ENCODE results near the gene NUDT19. TPM values are rescaled to one million over a fixed set of nuclear protein-coding genes. Genes with fewer than 3 reads are reported as not detected.

The NUDT19 gene
- polyA plus RNA-seq, 3 donors: 3.8 to 5.6 (median 4.6) TPM

DNA sequence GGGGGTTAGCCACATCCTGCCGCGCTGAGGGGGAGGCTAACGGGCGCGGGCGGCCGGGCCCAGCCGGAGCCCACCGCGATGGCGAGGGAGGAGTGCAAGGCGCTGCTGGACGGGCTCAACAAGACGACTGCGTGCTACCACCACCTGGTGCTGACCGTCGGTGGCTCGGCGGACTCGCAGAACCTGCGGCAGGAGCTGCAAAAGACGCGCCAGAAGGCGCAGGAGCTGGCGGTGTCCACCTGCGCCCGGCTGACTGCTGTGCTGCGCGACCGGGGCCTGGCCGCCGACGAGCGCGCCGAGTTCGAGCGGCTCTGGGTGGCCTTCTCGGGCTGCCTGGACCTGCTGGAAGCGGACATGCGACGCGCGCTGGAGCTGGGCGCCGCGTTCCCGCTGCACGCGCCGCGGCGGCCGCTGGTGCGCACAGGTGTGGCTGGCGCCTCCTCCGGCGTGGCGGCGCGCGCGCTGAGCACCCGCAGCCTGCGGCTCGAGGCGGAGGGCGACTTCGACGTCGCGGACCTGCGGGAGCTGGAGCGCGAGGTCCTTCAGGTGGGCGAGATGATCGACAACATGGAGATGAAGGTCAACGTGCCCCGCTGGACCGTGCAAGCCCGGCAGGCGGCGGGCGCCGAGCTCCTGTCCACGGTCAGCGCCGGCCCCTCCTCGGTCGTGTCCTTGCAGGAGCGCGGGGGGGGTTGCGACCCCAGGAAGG, 15.3 kb upstream of the NUDT19 start:
- 5% methylated on average over 93 of the region's 93 CpGs for WGBS (ENCODE audit: insufficient coverage)
- H3K4me3 Mint-ChIP-seq: peak overlapping the region; percentile 79 to 86
- peak overlapping the region; percentile 94 for H3K4me2 ChIP-seq (replicated peaks; ENCODE audit: extremely low read depth, low read length, poor library complexity, severe bottlenecking)
- H3K9me3 Mint-ChIP-seq: peaks cover 0 to 9% (median 0%) of the 10 kb centered on the region in 7 donors
- no peak overlapping the region for H3K27ac Mint-ChIP-seq
- H3K27me3 Mint-ChIP-seq (ENCODE audit: low read depth in 3 of 3): peaks cover 33 to 45% (median 37%) of the 10 kb centered on the region in 3 donors
- H3K4me1 Mint-ChIP-seq: peaks cover 42% of the 10 kb centered on the region
- peaks cover 37 to 52% of the 10 kb centered on the region in 2 donors for H3K4me1 ChIP-seq (ENCODE audit: control insufficient read depth in 1 of 2, insufficient read depth in 2 of 2, low read length in 2 of 2)
- TF ChIP-seq CTCF (IDR thresholded peaks at IDR 0.05): no peak
- peak overlapping the region; percentile 43 to 95 (median 87) for H3K4me3 ChIP-seq (replicated peaks in 1 of 3; ENCODE audit: low read depth in 2 of 3, low read length in 3 of 3)
- H3K79me2 ChIP-seq (ENCODE audit: insufficient read depth, low read length): peaks cover 35% of the 10 kb centered on the region
- no peaks in the 10 kb centered on the region for H3K36me3 ChIP-seq (replicated peaks in 1 of 2; ENCODE audit: control insufficient read depth in 1 of 2, insufficient read depth in 2 of 2, low read length in 2 of 2)
- peaks cover 31% of the 10 kb centered on the region for H4K20me1 ChIP-seq (ENCODE audit: insufficient read depth, low read length)
- H3K9me3 ChIP-seq (replicated peaks in 1 of 2; ENCODE audit: control insufficient read depth in 1 of 2, insufficient read depth in 1 of 2, low read length in 2 of 2): peaks cover 0 to 6% of the 10 kb centered on the region in 2 donors
- no peak for DNase-seq
- no peak overlapping the region for H3K27ac ChIP-seq (ENCODE audit: low read depth in 1 of 2, low read length in 2 of 2)
- peaks cover 21 to 29% of the 10 kb centered on the region in 2 donors for H3K27me3 ChIP-seq (ENCODE audit: control insufficient read depth in 2 of 2, insufficient read depth in 2 of 2, low read length in 2 of 2)
- intact Hi-C loops (cut with micrococcal nuclease): loop anchor here (10.0 kb wide), 1 partner anchor 272 kb away; the partner anchor contains the start of gene DPY19L3 (in 2 of the 2)
- H2AFZ ChIP-seq (ENCODE audit: insufficient read depth, low read depth, low read length, poor library complexity, severe bottlenecking): peak overlapping the region; percentile 94
- H3K36me3 Mint-ChIP-seq: peaks cover 5 to 10% of the 10 kb centered on the region in 2 donors
- H3K9ac ChIP-seq (ENCODE audit: insufficient read depth, low read length, poor library complexity, severe bottlenecking): no peak overlapping the region

DNA sequence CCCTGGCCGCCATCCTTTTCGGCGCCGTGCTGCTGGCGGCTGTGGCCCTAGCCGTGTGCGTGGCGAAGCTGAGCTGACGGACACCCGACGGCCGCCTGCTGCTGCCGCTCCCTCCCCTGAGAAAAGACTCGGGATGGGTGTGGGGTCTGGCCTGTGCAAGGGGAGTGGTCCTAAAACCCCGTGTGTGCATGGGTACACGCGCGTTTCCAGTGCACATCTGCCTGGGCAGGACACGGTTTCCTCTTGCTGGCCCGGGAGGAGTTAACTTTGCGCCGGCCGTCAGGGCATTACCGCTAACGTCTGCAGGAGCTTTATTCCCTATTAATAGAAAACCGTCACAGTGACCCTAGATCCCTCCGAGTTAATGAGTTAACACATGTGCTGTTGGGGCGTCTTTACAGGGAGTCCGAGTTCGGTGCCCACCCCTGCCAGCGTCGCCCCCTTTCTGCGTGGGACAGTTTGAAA, 14.7 kb upstream of the NUDT19 start:
- Mint-ChIP-seq H3K4me3 (peak overlapping the region; percentile 48 to 84), H3K27ac (no peak overlapping the region), H3K27me3 (ENCODE audit: low read depth in 3 of 3) (peaks cover 33 to 45% (median 37%) of the 10 kb centered on the region in 3 donors), H3K9me3 (peaks cover 0 to 9% (median 0%) of the 10 kb centered on the region in 7 donors), H3K36me3 (peaks cover 5 to 10% of the 10 kb centered on the region in 2 donors), H3K4me1 (peaks cover 36% of the 10 kb centered on the region)
- Histone ChIP-seq H3K36me3 (replicated peaks in 1 of 2; ENCODE audit: control insufficient read depth in 1 of 2, insufficient read depth in 2 of 2, low read length in 2 of 2) (no peaks in the 10 kb centered on the region), H3K4me1 (ENCODE audit: control insufficient read depth in 1 of 2, insufficient read depth in 2 of 2, low read length in 2 of 2) (peaks cover 32 to 47% of the 10 kb centered on the region in 2 donors), H4K20me1 (ENCODE audit: insufficient read depth, low read length) (peaks cover 25% of the 10 kb centered on the region), H3K9me3 (replicated peaks in 1 of 2; ENCODE audit: control insufficient read depth in 1 of 2, insufficient read depth in 1 of 2, low read length in 2 of 2) (peaks cover 0 to 6% of the 10 kb centered on the region in 2 donors), H3K27me3 (ENCODE audit: control insufficient read depth in 2 of 2, insufficient read depth in 2 of 2, low read length in 2 of 2) (peaks cover 21 to 29% of the 10 kb centered on the region in 2 donors), H3K27ac (ENCODE audit: low read depth in 1 of 2, low read length in 2 of 2) (no peak overlapping the region), H2AFZ (ENCODE audit: insufficient read depth, low read depth, low read length, poor library complexity, severe bottlenecking) (peak overlapping the region; percentile 94), H3K79me2 (ENCODE audit: insufficient read depth, low read length) (peaks cover 30% of the 10 kb centered on the region), H3K9ac (ENCODE audit: insufficient read depth, low read length, poor library complexity, severe bottlenecking) (no peak overlapping the region), H3K4me2 (replicated peaks; ENCODE audit: extremely low read depth, low read length, poor library complexity, severe bottlenecking) (peak overlapping the region; percentile 94), H3K4me3 (replicated peaks in 1 of 3; ENCODE audit: low read depth in 2 of 3, low read length in 3 of 3) (peak overlapping the region in 1 of 3 experiments; percentile 95)
- TF ChIP-seq CTCF (IDR thresholded peaks at IDR 0.05): no peak
- intact Hi-C loops (cut with micrococcal nuclease): loop anchor here (10.0 kb wide), 1 partner anchor 272 kb away; the partner anchor contains the start of gene DPY19L3 (in 2 of the 2)
- no peak for DNase-seq
- WGBS (ENCODE audit: insufficient coverage): 19% methylated on average over 26 of the region's 33 CpGs
